ENCODE measurements around the gene GBGT1.

GBGT1 gene

DNA sequence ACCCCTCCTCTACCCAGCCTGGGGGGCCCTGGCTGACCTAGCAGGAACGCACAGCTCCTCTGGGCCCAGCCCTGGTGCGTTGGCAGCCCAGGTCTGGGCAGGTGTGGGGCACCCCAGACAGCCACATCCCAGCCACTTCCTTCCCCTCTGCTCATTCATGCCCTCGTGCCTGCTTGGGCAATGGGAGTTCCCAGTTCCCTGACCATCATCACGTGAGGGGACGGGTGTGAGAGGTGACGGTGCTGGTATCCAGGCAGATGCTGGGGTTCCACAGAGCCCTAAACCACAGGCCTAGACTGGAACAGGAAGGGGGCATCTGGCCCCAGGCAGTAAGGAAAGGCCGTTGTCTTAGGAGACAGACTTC, 51.1 kb downstream of the GBGT1 start:
- DNase-seq = no peak

DNA sequence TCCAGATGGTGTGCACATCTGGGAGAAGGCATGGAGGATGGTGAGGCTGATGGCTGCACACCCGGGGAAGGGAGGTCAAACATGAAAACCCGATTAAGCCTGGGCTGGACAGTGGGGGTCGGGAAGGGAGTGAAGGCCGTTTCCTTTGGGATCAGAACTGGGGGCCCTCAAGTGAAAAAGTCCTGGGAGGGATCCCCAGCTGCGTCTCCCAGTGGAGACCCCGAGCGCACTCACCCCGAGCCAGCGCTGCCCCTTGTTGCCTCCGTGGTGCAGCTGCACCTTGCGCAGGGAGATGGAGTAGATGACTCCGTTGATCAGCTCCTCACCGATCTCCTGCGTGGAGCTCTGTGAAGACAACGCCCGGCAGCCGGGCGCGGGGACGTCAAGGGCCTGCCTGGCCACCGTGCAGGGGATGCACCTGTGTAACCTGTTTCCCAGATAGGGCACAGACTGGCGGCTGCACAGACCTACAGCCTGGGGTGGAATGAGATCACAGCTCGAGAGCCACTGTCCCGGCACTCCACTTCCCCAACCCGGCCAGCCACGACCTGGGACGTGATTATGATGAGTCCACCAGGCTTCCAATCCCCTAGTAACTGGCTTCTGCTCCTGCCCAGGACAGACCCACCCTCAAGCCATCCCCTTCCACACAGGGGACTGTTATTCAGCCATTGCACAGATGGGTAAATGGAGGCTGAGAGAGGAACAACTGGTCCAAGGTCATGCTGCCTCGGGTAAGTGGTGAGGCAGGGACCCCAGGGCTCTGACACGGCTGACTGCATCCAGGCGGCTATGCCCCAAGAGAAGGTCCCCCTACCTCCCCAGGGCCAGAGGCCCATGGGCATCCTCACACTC, 51.7 kb downstream of the GBGT1 start:
- no peak for DNase-seq

DNA sequence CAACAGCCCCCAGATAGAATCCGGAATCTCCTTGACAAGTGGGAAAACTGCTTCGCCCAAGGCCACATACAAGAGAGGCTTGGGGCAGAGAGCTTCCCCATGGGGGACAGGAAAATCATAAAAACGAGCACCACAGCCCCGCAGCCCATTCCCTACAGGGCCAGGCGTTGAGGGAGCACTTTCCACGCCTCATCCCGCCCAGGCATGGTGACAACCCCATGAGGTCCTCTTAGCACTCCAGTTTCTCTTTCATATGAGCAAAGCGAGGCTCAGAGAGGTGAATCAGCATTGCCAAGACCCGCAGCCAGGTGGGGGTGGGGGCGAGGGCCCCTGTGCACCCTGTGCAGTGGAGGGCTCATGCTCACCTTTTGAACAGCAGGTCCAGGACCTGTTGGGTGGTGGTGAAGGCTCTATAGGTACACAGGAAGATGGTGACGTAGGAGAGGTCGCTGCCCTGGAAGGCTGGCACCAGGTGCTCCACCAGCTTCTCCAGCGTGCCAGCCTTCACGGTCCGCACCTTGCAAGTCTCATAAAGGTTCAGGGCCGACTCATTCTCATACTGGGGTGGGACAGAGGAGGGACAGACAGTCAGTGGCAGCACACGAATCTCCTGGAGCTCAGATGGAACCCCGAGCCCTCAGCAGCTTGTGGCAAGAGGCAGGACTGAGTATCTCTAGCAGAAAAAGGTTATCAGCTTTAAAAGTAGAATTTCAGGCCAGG, 53.6 kb downstream of the GBGT1 start:
- no peak for DNase-seq

DNA sequence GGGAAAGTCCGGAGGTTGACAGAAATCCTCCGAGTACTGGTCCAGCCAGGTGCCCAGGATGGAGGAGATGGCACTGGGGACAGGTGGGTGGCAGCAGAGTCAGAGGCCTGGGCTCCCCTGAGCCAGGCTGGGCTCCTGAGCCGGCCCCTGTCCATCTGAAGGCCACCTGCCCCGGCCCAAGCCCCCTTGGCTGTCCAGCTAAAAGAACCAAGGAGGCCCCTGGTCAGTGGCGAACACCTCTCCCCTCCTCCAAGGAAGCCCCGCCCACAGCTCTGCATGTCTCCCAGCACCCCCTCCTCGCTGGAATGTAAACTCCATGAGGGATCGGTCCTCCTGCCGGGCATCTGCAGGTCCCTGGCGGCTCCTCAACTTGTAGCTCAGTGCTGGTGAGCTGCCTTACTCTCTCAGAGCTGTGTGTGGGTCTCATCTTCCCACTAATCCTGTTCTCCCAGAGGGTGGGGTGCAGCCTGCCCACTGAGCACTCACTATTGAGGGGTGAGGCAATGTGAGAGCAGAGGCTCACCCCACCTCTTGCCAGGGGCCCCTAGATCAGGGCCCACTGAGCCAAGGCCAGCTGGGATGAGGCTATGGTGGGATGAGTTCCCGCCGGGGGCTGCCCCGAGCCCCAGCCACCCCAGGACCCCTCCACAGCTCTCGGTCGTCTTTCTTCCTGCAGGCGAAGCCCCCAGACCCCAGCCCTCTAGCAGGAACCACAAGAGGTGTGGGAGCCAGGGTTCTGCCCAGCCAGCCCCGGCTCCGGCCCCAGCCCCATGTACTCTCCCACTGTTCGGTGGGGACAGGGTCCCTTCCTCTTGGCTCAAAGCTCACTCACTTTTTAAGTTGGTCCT, 54.7 kb downstream of the GBGT1 start:
- DNase-seq = no peak

DNA sequence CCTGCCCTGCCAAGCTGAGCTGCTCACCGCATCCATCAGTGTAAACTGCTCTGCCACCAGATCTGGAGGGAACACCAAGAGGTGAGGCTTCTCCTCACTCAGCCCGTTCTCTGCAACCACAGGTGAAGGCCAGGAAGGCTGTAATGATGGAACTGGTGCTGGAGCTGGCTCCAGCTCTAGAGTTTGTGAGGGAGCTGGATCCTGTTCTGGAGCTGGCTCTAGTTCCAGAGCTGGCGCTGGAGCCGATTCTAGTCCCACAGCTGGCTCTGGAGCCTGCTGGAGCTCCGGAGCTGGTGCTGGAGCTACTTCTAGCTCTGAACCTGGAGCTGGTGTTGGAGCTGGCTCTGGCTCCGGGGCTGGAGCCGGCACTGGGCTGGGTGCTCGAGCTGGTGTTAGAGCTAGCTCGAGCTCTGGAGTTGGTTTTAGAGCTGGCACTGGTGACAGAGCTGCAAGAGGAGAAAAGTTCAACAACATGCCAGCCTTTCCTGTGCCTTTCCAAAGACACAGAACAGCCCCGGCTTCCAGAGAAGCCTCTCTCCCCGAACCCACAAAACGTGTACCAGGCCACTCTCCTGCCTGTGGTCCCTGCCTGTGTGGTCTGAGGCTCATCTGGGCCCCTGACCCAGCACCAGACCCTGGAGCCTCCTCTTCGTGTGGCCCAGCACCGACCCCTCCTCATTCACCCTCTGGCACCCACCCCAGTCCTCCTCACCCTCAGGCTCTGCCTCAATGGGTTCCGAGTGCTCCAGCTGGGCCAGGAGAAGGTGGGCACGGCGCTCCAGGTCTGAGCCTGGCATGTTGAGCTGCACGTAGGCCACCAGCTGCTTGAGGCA, 55.5 kb downstream of the GBGT1 start:
- DNase-seq = no peak

DNA sequence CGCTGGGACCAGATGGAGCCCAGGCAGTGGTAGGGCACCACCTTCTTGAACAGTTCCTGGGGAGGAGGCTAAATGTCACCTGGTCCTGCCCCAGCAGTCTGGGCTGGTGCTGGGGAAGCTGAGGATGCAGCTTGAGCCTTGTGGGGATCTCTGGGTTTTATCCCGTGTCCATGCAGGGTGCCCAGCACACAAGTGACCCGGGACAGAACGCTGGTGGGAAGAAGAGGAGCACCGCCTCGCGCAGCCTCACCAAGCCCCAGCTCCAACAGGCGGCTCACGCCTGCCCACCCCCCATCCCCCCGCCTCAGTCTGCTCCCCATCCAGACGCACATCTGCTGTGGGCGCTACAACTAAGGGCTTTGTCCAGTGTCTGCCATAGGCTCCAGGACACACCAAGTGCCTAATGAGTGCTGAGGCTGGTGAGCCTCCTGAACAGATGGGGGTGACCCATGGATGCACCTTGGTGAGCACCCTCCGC, 56.4 kb downstream of the GBGT1 start:
- DNase-seq = no peak

DNA sequence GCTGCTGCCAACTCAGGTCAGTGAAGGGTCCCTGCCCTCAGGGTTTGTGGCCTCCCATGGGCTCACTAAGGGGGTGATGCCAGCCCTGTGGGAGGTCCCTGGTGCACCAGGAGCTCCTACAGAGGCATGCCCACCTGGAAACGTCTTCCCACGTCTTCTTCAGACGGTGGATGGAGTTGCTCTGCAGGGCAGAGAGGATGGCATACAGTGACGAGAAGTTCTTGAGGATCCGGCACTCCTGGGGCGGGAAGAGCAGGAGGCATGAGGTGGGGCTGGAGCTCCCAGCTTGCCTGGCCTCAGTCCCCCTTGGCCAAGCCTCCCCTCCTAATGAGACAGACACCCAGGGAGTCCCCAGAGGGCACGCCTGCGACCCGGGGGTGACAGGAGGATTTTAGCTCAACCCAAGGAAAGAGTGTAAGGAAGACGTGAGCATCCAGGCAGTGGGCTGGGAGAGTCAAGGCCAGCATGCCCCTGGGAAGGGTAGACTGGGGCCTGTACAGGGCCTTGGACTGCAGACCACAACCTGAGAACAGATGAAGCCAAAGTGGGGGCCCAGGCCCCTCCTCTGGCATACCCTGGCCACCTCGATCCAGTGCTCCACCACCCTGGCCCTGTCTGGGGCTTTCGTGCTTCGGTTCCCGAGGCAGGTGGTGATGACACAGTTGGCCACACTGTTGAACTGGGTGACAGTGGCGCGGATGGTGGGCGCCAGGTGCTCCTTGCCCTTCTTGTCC, 57.0 kb downstream of the GBGT1 start:
- no peak for DNase-seq

DNA sequence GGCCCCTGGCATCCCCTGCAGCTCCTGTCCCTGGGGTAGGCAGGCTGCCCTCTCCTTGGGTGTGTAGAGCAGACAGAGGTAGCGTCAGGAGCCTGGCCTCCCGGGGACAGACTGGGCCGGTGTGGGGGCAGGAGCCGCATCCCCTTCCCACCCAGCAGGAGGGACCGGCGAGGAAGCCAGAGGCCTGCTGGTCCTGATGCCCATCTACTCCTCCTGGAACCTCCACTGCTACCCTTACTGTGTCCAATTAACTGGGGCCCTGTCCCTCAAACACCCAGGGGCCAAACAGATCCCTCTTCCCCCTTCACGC, 58.3 kb downstream of the GBGT1 start:
- DNase-seq = no peak

DNA sequence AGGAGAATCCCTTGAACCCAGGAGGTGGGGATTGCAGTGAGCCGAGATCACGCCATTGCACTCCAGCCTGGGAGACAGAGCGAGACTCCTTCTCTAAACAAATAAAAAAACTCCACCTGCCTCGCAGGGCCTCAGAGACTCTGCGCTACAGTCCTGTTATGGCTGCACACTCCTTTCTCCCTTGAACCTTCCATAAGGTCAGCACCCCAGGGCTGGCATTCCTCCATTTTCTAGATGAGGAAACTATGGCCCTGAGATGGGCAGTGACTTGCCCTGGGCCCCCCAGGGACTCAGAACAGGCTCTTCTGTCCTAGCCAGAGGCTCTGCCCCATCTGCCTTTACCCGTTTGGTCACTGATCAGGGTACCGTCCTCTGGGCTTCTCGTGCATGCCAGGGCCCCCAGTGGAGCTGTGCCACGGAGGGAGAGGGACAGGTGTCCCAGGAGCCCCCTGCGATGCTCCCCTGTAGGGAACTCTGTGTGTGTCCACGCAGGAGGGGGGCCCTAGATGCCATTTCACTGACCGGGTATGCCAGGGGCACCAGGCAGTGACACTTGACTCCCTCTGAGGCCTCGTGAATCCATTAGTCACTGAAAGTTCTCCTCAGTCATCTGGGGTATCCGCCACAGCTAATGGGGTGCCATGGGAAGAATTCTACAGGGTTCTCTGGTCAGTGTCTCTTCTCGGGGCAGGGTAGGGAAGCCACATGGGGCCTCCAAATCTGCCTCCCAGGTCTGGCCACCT, 58.8 kb downstream of the GBGT1 start:
- no peak for DNase-seq

DNA sequence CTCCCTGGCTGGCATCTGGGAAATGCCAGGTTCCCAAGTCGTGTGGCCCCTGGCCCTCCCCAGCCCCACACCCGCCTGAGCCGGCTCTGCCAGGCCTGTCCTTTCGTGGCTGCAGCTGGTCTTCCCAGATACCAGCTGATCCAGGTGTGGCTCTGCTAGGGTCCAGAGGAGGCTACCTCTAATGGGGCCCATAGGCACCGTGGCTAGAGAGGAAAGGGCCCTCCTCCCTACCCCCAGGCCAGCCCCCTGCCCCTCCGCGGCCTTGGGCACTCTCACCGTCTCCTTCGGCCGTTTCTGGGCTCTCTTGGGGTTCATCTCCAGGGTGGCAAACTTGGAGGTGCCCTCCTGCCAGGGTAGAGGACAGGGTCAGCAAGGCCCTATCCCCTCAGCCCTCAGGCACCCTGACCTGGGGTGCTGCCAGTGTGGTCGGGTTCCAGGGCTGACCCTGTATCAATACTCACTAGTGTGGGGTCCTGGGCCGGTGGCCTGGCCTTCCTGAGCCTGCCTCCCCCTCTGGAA, 59.7 kb downstream of the GBGT1 start:
- no peak for DNase-seq

DNA sequence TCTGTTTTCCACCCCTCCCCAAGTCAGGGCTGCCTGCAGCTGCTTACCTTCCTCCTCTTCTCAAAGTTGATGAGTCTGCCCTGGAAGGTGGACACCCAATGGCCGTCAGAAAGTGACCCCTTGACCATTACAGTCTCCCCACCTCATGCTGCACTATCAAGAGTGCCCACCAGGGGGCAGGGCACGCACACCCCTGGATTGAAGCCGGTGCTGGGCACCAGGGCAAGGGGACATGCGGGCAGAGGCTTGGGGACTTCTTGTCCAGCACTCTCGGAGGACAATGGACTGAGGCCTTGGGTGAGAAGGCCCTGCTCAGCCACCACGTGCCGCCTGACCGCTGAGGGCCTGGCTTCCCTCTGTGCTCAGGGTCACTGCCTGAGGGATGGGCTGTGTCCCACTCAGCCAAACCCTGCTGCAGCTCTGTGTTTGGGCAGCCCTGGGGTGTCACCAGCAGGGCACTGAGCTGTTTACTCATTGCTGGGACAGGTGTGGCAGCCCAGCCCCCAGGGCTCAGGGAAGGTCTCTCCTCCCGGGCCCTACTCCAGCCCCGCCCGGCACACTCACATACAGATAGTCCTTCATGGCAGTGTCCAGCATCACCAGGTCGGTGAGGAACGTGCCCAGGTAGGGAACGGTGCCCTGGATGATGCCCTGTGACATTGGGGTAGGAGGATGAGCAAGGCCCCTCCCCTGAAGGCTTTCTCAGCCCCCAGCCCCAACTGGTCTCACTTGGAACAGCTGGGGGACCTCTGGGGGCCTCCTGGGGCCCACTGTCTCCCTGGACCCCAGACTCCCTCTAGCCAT, 60.3 kb downstream of the GBGT1 start:
- no peak for DNase-seq
